GM12872 (cell line): ENCODE results near the gene OTUD5.

ENCODE experiments used
- CTCF ChIP-seq: IDR thresholded peaks from 3 replicates; pipeline ENCODE4 v1.5.1; 2011; ENCODE audit warnings: low read depth, mild to moderate bottlenecking, low read length, moderate library complexity; ENCODE audit not compliant: insufficient read depth

Gene OTUD5

DNA sequence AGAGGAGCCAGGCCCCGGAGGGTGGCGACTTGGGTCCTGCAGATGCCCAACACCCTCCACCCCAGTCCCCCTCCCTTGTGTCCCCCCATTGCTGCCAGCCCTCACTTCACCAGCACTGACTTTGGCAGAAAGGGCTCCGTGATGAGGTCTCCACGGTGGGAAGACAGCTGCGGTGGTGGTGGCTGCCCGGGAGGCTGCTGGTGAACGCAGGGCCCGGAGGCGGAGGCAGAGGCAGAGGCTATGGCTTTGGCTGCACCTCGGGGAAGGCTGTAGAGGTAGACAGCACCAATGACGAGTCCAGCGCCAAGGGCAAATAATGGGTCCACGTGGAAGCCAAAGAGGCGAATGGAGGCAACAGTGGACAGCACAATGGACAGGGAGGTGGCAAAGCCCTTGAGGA is 52.8 kb downstream of the OTUD5 start:
- TF ChIP-seq CTCF = no peak

- no peak for TF ChIP-seq CTCF
Measured at GRCh38 chrX:48904180-48904579, 53.2 kb downstream of the OTUD5 start.

DNA sequence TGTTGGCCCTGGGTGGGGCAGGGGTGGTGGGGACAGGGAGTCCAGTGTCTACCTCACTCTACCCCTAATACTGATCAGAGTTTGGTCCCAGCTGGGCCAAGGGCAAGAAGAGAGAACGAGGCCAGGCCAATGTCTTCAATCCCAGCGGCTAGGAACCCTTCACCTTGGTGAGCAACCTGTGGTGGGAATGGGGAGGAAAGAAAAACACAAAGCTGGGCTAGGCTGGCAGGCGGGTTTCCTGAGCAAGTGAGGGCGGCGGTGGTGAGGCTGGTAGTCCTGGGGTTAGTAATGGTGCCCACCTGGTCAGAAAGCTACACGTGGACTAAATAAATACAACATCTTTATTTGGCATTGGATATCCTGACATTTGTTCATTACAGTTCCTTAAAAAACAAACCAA is 54.1 kb downstream of the OTUD5 start:
- TF ChIP-seq CTCF = no peak

DNA sequence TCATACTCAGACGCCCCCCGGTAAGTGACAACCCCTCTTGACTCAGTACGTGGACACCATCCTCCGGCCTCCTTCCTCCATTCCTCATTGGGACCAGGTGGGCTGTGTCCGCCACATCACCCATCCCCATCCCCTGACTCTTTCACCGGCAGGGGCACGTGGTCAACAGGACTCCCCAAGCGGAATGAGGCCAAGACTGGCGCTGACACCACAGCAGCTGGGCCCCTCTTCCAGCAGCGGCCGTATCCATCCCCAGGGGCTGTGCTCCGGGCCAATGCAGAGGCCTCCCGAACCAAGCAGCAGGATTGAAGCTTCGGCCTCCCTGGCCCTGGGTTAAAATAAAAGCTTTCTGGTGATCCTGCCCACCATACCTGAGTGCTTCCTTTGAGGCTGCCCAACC is 54.6 kb downstream of the OTUD5 start:
- TF ChIP-seq CTCF = no peak

GRCh38 chrX:48902135-48902534 is 55.3 kb downstream of the OTUD5 start:
- no peak for TF ChIP-seq CTCF

DNA sequence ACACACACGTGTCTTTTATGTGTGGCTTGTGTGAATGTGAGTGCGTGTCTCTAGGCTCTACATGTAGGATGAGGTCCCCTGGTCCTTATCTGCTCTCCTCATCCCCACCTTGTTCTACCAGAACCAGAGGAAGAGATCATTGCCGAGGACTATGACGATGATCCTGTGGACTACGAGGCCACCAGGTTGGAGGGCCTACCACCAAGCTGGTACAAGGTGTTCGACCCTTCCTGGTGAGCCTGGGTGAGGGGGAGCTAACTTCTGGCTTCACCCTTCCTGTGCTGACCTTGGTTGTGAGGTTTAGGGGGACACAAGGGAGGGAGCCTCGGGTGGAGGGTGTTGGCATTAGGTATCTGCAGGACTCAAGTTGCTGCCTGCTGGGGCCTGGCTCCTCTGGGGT is 56.3 kb downstream of the OTUD5 start:
- no peak for TF ChIP-seq CTCF

GRCh38 chrX:48899078-48899410 is 58.4 kb downstream of the OTUD5 start:
- TF ChIP-seq CTCF = no peak

DNA sequence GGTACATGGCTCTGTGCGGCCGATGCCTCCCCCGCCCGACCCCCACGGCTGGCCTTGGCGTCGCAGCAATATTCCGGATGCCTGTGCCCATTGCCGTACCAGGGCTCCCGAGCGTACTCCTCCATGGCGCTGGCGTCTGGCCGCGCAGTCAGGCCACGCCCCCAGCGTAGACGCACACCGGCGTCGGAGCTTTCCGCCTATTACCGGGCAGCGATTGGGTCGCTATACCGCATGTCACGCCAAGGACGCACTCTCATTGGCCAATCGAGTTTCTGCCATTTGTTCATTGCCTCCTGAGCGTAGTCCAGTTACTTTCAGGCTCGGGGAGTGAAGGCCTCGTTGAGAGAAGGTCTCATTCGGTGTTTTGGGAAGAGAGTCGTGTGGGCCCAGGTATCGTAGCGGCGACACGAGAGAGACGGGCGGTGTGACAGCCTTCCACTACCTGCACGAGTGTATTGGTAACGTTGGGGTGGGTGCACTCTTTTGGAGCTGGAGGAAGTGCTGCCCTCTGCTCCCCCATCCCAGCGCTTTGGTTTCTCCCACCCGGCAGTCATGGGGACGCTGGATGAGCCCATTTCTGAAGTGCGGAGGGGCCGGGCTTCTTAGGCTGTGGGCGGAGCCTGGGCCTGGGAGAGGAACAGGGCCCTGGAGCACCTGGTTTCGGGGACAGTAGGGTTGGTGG is 59.6 kb downstream of the OTUD5 start, which contains the start of the genes PQBP1 and TIMM17B:
Gene PQBP1 (plus strand): TSS at position 306 of the 682 bp plus-strand sequence. CDS start 580 bp downstream, outside the sequence.
Gene TIMM17B (minus strand): TSS at position 144 of the 682 bp plus-strand sequence. CDS start 19 bp downstream, at position 125.
- no peak for TF ChIP-seq CTCF
